ENCODE results near the gene PPY.
"Not testable (repeated sequence)": the region's sequence is repeated elsewhere in the genome, so short reads cannot be mapped to it uniquely, and the experiment has no call there.

Gene PPY

GRCh38 chr17:43942051-43942685 lies at the start of gene PPY:
TSS of gene PPY (minus strand) at chr17:43942476. CDS start at chr17:43941654, 822 bp downstream.
- DNase-seq (ENCODE audit: low spot score): no peak

GRCh38 chr17:43988301-43988700 lies 46.0 kb upstream of the PPY start:
- DNase-seq (ENCODE audit: low spot score): no peak

- DNase-seq (ENCODE audit: low spot score): no peak
Observed at GRCh38 chr17:43987131-43988021, 45.1 kb upstream of the PPY start.

- no peak for DNase-seq (ENCODE audit: low spot score)
Observed at GRCh38 chr17:43986225-43986981, 44.1 kb upstream of the PPY start.

- DNase-seq (ENCODE audit: low spot score): no peak
Observed at GRCh38 chr17:43984521-43984920, 42.2 kb upstream of the PPY start.

GRCh38 chr17:43983515-43984411 lies 41.5 kb upstream of the PPY start:
- DNase-seq (ENCODE audit: low spot score): no peak

- DNase-seq (ENCODE audit: low spot score): no peak
Observed at GRCh38 chr17:43983196-43983514, 40.9 kb upstream of the PPY start.

GRCh38 chr17:43982171-43982570 lies 39.9 kb upstream of the PPY start:
- no peak for DNase-seq (ENCODE audit: low spot score)

GRCh38 chr17:43979671-43980070 lies 37.4 kb upstream of the PPY start:
- DNase-seq (ENCODE audit: low spot score): no peak

GRCh38 chr17:43979011-43979410 lies 36.7 kb upstream of the PPY start:
- DNase-seq (ENCODE audit: low spot score): no peak

- DNase-seq (ENCODE audit: low spot score): no peak
Observed at GRCh38 chr17:43978078-43978477, 35.8 kb upstream of the PPY start.

GRCh38 chr17:43976963-43977837 lies 34.9 kb upstream of the PPY start:
- DNase-seq (ENCODE audit: low spot score): no peak

- no peak for DNase-seq (ENCODE audit: low spot score)
Observed at GRCh38 chr17:43975898-43976297, 33.6 kb upstream of the PPY start.

GRCh38 chr17:43974382-43975266 lies 32.3 kb upstream of the PPY start:
- no peak for DNase-seq (ENCODE audit: low spot score)

- DNase-seq (ENCODE audit: low spot score): not testable (repeated sequence)
Observed at GRCh38 chr17:43972444-43973212, 30.4 kb upstream of the PPY start.

- not testable (repeated sequence) for DNase-seq (ENCODE audit: low spot score)
Observed at GRCh38 chr17:43971436-43971835, 29.2 kb upstream of the PPY start.

- DNase-seq (ENCODE audit: low spot score): no peak
Observed at GRCh38 chr17:43970366-43970765, 28.1 kb upstream of the PPY start.

- DNase-seq (ENCODE audit: low spot score): no peak
Observed at GRCh38 chr17:43967251-43967875, 25.1 kb upstream of the PPY start.

GRCh38 chr17:43966276-43966675 lies 24.0 kb upstream of the PPY start:
- no peak for DNase-seq (ENCODE audit: low spot score)
